ENCODE data around the gene EEFSEC. TPM values are rescaled to one million over a fixed set of nuclear protein-coding genes. Genes with fewer than 3 reads are reported as not detected.

Gene EEFSEC
- total RNA-seq, 1 donor from 2014 or later: 15.6 TPM

- no peak overlapping the region for H3K27ac Mint-ChIP-seq (ENCODE audit: unreplicated experiment)
- TF ChIP-seq CTCF (IDR thresholded peaks at IDR 0.05): no peak
- no peaks in the 10 kb centered on the region for H3K4me1 Mint-ChIP-seq (ENCODE audit: unreplicated experiment)
- no peaks in the 10 kb centered on the region for H3K9me3 Mint-ChIP-seq (ENCODE audit: unreplicated experiment)
- H3K36me3 Mint-ChIP-seq (ENCODE audit: unreplicated experiment): peaks cover 5% of the 10 kb centered on the region
- peak; percentile 62 for DNase-seq (ENCODE audit: extremely low spot score, unreplicated experiment)
- no peaks in the 10 kb centered on the region for H3K27me3 Mint-ChIP-seq (ENCODE audit: unreplicated experiment)
- no peak overlapping the region for H3K4me3 Mint-ChIP-seq (ENCODE audit: unreplicated experiment)
Observed at GRCh38 chr3:128315313-128315712, 162.0 kb downstream of the EEFSEC start.

GRCh38 chr3:128316481-128316891 lies 163.2 kb downstream of the EEFSEC start:
- Mint-ChIP-seq H3K4me3 (ENCODE audit: unreplicated experiment) (no peak overlapping the region), H3K27me3 (ENCODE audit: unreplicated experiment) (no peaks in the 10 kb centered on the region), H3K36me3 (ENCODE audit: unreplicated experiment) (peaks cover 5% of the 10 kb centered on the region), H3K4me1 (ENCODE audit: unreplicated experiment) (peaks cover 3% of the 10 kb centered on the region), H3K9me3 (ENCODE audit: unreplicated experiment) (no peaks in the 10 kb centered on the region), H3K27ac (ENCODE audit: unreplicated experiment) (no peak overlapping the region)
- DNase-seq (ENCODE audit: extremely low spot score, unreplicated experiment): peak; percentile 51
- no peak for TF ChIP-seq CTCF (IDR thresholded peaks at IDR 0.05)

GRCh38 chr3:128317101-128317697 lies 163.9 kb downstream of the EEFSEC start:
- peak; percentile 75 for DNase-seq (ENCODE audit: extremely low spot score, unreplicated experiment)
- H3K27me3 Mint-ChIP-seq (ENCODE audit: unreplicated experiment): no peaks in the 10 kb centered on the region
- H3K4me1 Mint-ChIP-seq (ENCODE audit: unreplicated experiment): peaks cover 3% of the 10 kb centered on the region
- no peak overlapping the region for H3K27ac Mint-ChIP-seq (ENCODE audit: unreplicated experiment)
- no peak overlapping the region for H3K4me3 Mint-ChIP-seq (ENCODE audit: unreplicated experiment)
- peaks cover 5% of the 10 kb centered on the region for H3K36me3 Mint-ChIP-seq (ENCODE audit: unreplicated experiment)
- TF ChIP-seq CTCF (IDR thresholded peaks at IDR 0.05): no peak
- H3K9me3 Mint-ChIP-seq (ENCODE audit: unreplicated experiment): no peaks in the 10 kb centered on the region

GRCh38 chr3:128317698-128318231 lies 164.5 kb downstream of the EEFSEC start:
- Mint-ChIP-seq H3K4me1 (ENCODE audit: unreplicated experiment) (peaks cover 3% of the 10 kb centered on the region), H3K9me3 (ENCODE audit: unreplicated experiment) (no peaks in the 10 kb centered on the region), H3K27me3 (ENCODE audit: unreplicated experiment) (no peaks in the 10 kb centered on the region), H3K27ac (ENCODE audit: unreplicated experiment) (no peak overlapping the region), H3K4me3 (ENCODE audit: unreplicated experiment) (no peak overlapping the region), H3K36me3 (ENCODE audit: unreplicated experiment) (peaks cover 5% of the 10 kb centered on the region)
- no peak for DNase-seq (ENCODE audit: extremely low spot score, unreplicated experiment)
- no peak for TF ChIP-seq CTCF (IDR thresholded peaks at IDR 0.05)

- Mint-ChIP-seq H3K9me3 (ENCODE audit: unreplicated experiment) (no peaks in the 10 kb centered on the region), H3K27me3 (ENCODE audit: unreplicated experiment) (no peaks in the 10 kb centered on the region), H3K4me3 (ENCODE audit: unreplicated experiment) (no peak overlapping the region), H3K36me3 (ENCODE audit: unreplicated experiment) (peaks cover 5% of the 10 kb centered on the region), H3K27ac (ENCODE audit: unreplicated experiment) (no peak overlapping the region), H3K4me1 (ENCODE audit: unreplicated experiment) (peaks cover 4% of the 10 kb centered on the region)
- DNase-seq (ENCODE audit: extremely low spot score, unreplicated experiment): peak; percentile 76
- no peak for TF ChIP-seq CTCF (IDR thresholded peaks at IDR 0.05)
Observed at GRCh38 chr3:128318275-128318941, 165.1 kb downstream of the EEFSEC start.
